ENCODE results near the gene RALGPS1. TPM values are rescaled to one million over a fixed set of nuclear protein-coding genes. Genes with fewer than 3 reads are reported as not detected.

The RALGPS1 gene
- total RNA-seq, 1 donor from 2014 or later, result 21.7 TPM

DNA sequence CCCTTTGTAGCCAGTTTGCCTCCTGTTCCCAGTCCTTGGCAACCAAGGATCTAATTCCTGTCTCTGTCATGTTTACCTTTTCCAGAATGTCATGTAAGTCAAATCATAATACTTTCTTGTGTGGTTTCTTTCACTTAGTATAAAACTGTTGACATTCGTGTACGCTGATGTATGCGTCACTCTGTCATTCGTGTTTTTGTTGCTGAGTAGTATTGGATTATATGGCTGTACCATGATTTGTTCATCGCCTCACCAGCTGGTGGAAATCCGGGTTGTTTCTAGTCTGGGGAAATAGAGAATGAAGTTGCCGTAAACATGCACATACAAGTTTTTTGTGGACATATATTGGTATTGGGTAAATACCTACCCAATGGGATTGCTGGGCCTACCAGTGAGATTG lies 110.5 kb downstream of the RALGPS1 start:
- peaks cover 15% of the 10 kb centered on the region for H3K36me3 Mint-ChIP-seq (ENCODE audit: low read depth)

GRCh38 chr9:127027694-127028093 lies 113.1 kb downstream of the RALGPS1 start:
- H3K9me3 Mint-ChIP-seq, result no peaks in the 10 kb centered on the region
- POLR2A ChIA-PET, result no interaction called here
- DNase-seq (no peak), ATAC-seq (ENCODE audit: low read depth) (no peak)
- TF ChIP-seq, protein P1, sequence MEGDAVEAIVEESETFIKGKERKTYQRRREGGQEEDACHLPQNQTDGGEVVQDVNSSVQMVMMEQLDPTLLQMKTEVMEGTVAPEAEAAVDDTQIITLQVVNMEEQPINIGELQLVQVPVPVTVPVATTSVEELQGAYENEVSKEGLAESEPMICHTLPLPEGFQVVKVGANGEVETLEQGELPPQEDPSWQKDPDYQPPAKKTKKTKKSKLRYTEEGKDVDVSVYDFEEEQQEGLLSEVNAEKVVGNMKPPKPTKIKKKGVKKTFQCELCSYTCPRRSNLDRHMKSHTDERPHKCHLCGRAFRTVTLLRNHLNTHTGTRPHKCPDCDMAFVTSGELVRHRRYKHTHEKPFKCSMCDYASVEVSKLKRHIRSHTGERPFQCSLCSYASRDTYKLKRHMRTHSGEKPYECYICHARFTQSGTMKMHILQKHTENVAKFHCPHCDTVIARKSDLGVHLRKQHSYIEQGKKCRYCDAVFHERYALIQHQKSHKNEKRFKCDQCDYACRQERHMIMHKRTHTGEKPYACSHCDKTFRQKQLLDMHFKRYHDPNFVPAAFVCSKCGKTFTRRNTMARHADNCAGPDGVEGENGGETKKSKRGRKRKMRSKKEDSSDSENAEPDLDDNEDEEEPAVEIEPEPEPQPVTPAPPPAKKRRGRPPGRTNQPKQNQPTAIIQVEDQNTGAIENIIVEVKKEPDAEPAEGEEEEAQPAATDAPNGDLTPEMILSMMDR (IDR thresholded peaks at IDR 0.05), result no peak
- no peak overlapping the region for H3K27ac Mint-ChIP-seq
- H3K4me3 Mint-ChIP-seq, result no peak overlapping the region
- CTCF ChIA-PET, result no interaction called here
- peaks cover 2% of the 10 kb centered on the region for H3K4me1 Mint-ChIP-seq
- peaks cover 12% of the 10 kb centered on the region for H3K36me3 Mint-ChIP-seq (ENCODE audit: low read depth)
- H3K27me3 Mint-ChIP-seq, result no peaks in the 10 kb centered on the region
- intact Hi-C loops (cut with micrococcal nuclease), result no loop called here

More for the DNA sequence above, 110.5 kb downstream of the RALGPS1 start:
- Mint-ChIP-seq H3K4me1 (peaks cover 2% of the 10 kb centered on the region), H3K9me3 (no peaks in the 10 kb centered on the region), H3K4me3 (no peak overlapping the region), H3K27ac (no peak overlapping the region), H3K27me3 (no peaks in the 10 kb centered on the region)
- DNase-seq (no peak), ATAC-seq (ENCODE audit: low read depth) (no peak)
- TF ChIP-seq, protein P1 (IDR thresholded peaks at IDR 0.05), result no peak
- ChIA-PET CTCF (no interaction called here), POLR2A (no interaction called here)
- intact Hi-C loops (cut with micrococcal nuclease), result no loop called here

- TF ChIP-seq, protein P1 (IDR thresholded peaks at IDR 0.05), result no peak
- no peak overlapping the region for H3K4me3 Mint-ChIP-seq
- DNase-seq (no peak), ATAC-seq (ENCODE audit: low read depth) (no peak)
- H3K4me1 Mint-ChIP-seq, result no peaks in the 10 kb centered on the region
- ChIA-PET CTCF (no interaction called here), POLR2A (no interaction called here)
- no peak overlapping the region for H3K27ac Mint-ChIP-seq
- H3K27me3 Mint-ChIP-seq, result no peaks in the 10 kb centered on the region
- H3K9me3 Mint-ChIP-seq, result no peaks in the 10 kb centered on the region
- H3K36me3 Mint-ChIP-seq (ENCODE audit: low read depth), result peaks cover 6% of the 10 kb centered on the region
- intact Hi-C loops (cut with micrococcal nuclease), result no loop called here
These were observed 115.0 kb downstream of the RALGPS1 start for GRCh38 chr9:127029548-127029947.

DNA sequence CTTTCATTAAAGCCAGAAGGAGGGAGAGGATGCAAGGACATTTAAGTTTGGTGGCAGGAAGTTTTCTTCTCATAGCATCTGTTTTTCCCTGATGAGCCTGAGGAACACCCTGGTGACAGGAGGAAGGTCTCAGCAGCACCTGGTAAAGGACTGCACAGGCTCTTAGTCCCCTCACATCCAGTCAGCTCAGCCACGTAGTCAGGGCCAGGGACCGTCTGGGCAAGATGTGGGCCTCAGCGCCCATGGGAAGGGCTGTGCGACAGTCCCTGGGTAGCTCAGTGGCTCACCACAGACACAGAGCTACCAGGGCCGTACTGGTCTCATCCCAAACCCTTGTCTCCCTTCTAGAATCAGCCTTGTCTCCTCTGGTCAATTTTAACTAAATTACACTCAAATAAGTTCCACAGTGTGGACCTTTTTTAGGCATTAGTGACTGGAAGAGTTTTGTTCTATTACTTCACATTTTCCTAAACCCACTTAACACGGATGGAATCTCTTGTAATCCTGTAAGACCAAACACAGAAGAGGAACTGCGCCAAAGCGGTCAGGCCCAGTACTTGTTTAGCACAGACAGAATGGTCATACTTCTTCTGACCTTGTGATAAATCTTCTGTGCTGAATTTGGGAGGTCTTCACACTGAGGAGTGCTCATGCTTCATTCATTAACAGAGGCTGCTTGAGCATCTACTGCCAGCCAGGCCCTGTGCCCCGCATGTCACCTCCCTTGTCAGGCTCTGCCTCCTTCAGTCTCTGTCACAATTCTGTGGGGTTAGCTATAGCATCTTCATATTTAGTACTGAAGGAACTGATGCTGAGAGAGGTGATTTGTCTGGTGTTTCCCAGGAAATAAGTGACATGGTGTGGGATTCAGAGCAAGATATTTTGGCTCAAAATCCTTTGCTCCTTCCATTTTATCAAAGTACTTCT lies 116.5 kb downstream of the RALGPS1 start:
- ChIA-PET CTCF (no interaction called here), POLR2A (no interaction called here)
- ATAC-seq (ENCODE audit: low read depth), result no peak
- intact Hi-C loops (cut with micrococcal nuclease), result no loop called here
- Mint-ChIP-seq H3K4me1 (no peaks in the 10 kb centered on the region), H3K27me3 (no peaks in the 10 kb centered on the region), H3K36me3 (ENCODE audit: low read depth) (peaks cover 12% of the 10 kb centered on the region), H3K27ac (no peak overlapping the region), H3K9me3 (no peaks in the 10 kb centered on the region), H3K4me3 (no peak overlapping the region)
- TF ChIP-seq, protein P1 (IDR thresholded peaks at IDR 0.05), result no peak
- DNase-seq, result no peak

DNA sequence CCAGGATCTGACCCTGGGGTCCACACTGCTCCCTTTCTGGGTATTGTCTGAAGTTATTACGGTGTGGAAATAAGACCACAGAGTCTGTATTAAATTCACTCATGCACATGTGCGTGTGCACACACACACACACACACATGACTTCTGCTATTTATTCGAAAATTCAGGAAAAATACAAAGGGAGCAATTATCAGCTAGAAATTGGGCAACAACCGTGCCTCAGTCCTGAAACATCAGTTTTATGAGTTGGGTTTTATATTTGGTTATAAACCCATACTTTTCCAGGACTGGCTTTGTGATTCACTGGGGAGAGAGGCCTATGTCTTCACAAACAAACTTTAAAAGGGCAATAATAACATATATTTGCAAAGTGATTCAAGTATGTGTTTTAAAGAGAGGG lies 117.7 kb downstream of the RALGPS1 start:
- Mint-ChIP-seq H3K4me3 (no peak overlapping the region), H3K4me1 (no peaks in the 10 kb centered on the region), H3K36me3 (ENCODE audit: low read depth) (peaks cover 14% of the 10 kb centered on the region), H3K9me3 (no peaks in the 10 kb centered on the region), H3K27me3 (no peaks in the 10 kb centered on the region), H3K27ac (no peak overlapping the region)
- DNase-seq, result no peak
- intact Hi-C loops (cut with micrococcal nuclease), result no loop called here
- TF ChIP-seq, protein P1 (IDR thresholded peaks at IDR 0.05), result no peak
- ATAC-seq (ENCODE audit: low read depth), result no peak
- ChIA-PET CTCF (no interaction called here), POLR2A (no interaction called here)
